ENCODE data around the gene ZFYVE9.

DNA sequence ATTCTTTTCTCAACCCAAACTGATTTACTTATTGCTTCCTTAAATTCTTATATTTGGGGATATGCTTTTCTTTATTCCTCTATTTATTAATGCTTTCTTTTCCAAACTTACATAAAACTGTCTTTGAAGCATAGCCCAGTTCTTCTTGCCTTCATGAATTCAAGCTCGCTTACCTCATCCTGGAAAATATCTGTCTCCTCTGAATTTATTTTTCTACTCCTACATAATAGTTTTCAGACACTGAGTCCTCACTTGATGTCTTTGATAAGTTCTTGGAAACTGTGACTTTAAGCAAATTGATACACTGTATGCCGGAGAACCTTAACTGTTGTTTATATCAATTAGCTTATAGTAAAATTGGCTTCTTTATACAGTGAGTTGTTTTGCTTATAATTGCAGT is 93.8 kb downstream of the ZFYVE9 start:
- TF ChIP-seq POLR2A (IDR thresholded peaks at IDR 0.05; ENCODE audit: low read length) = no peak
- TF ChIP-seq GATA1 (IDR thresholded peaks at IDR 0.05; ENCODE audit: low read depth, low read length) = no peak

Data from erythroblast (primary cell).